ENCODE results near the gene DIAPH3. TPM values are rescaled to one million over a fixed set of nuclear protein-coding genes. Genes with fewer than 3 reads are reported as not detected.

DIAPH3 gene
- total RNA-seq, 2 experiments from 2014 or later = 24.9 to 34.7 TPM

GRCh38 chr13:59730026-59730425 lies 433.7 kb downstream of the DIAPH3 start:
- H3K27me3 Mint-ChIP-seq = no peaks in the 10 kb centered on the region
- ATAC-seq (no peak), DNase-seq (no peak)
- CTCF ChIA-PET = no interaction called here
- no peak overlapping the region for H3K4me3 Mint-ChIP-seq
- peaks cover 3% of the 10 kb centered on the region for H3K4me1 Mint-ChIP-seq
- H3K36me3 Mint-ChIP-seq = no peaks in the 10 kb centered on the region
- H3K9me3 Mint-ChIP-seq (ENCODE audit: low read depth) = no peaks in the 10 kb centered on the region
- no peak overlapping the region for H3K27ac Mint-ChIP-seq

GRCh38 chr13:59728896-59729545 lies 434.7 kb downstream of the DIAPH3 start:
- H3K27me3 Mint-ChIP-seq = no peaks in the 10 kb centered on the region
- H3K36me3 Mint-ChIP-seq = no peaks in the 10 kb centered on the region
- H3K27ac Mint-ChIP-seq = no peak overlapping the region
- ATAC-seq (no peak), DNase-seq (no peak)
- no peaks in the 10 kb centered on the region for H3K9me3 Mint-ChIP-seq (ENCODE audit: low read depth)
- H3K4me1 Mint-ChIP-seq = no peaks in the 10 kb centered on the region
- CTCF ChIA-PET = no interaction called here
- H3K4me3 Mint-ChIP-seq = no peak overlapping the region

GRCh38 chr13:59721926-59722910 lies 441.5 kb downstream of the DIAPH3 start:
- Mint-ChIP-seq H3K4me1 (peaks cover 7% of the 10 kb centered on the region), H3K4me3 (no peak overlapping the region), H3K27me3 (no peaks in the 10 kb centered on the region), H3K36me3 (no peaks in the 10 kb centered on the region), H3K27ac (no peak overlapping the region), H3K9me3 (ENCODE audit: low read depth) (no peaks in the 10 kb centered on the region)
- DNase-seq = no peak
- ATAC-seq = no peak
- CTCF ChIA-PET = no interaction called here

GRCh38 chr13:59715611-59716010 lies 448.1 kb downstream of the DIAPH3 start:
- Mint-ChIP-seq H3K27me3 (no peaks in the 10 kb centered on the region), H3K4me3 (no peak overlapping the region), H3K9me3 (ENCODE audit: low read depth) (no peaks in the 10 kb centered on the region), H3K36me3 (no peaks in the 10 kb centered on the region), H3K27ac (no peak overlapping the region), H3K4me1 (no peaks in the 10 kb centered on the region)
- DNase-seq (no peak), ATAC-seq (no peak)
- CTCF ChIA-PET = interaction anchor here (0.7 kb wide), 1 partner anchor 185 kb away, joined by 3 read pairs; no protein-coding TSS in a partner anchor

GRCh38 chr13:59710996-59711701 lies 452.6 kb downstream of the DIAPH3 start:
- DNase-seq (no peak), ATAC-seq (no peak)
- Mint-ChIP-seq H3K4me1 (no peaks in the 10 kb centered on the region), H3K27me3 (no peaks in the 10 kb centered on the region), H3K4me3 (no peak overlapping the region), H3K27ac (no peak overlapping the region), H3K36me3 (no peaks in the 10 kb centered on the region), H3K9me3 (ENCODE audit: low read depth) (no peaks in the 10 kb centered on the region)
- CTCF ChIA-PET = no interaction called here

DNA sequence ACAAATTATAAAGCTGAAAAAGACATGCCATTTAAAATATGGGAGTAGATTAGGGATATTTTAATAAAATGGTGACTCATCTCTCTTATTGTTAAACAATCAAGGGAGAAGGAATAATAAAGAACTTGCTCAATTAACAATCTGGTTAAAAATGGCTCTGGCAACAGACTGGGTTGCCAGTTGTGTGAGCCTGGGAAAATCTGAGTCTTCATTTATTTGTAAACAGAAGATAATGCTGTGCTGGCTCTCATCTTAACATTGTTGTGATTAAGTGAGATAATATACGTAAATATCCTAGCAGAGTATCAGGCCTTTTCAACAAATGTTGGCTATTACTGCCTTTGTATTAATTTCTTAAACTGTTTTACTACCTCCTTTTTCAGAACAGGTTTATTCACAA lies 453.3 kb downstream of the DIAPH3 start:
- no peaks in the 10 kb centered on the region for H3K9me3 Mint-ChIP-seq (ENCODE audit: low read depth)
- H3K36me3 Mint-ChIP-seq = no peaks in the 10 kb centered on the region
- no peaks in the 10 kb centered on the region for H3K4me1 Mint-ChIP-seq
- no peaks in the 10 kb centered on the region for H3K27me3 Mint-ChIP-seq
- ATAC-seq (no peak), DNase-seq (no peak)
- CTCF ChIA-PET = no interaction called here
- no peak overlapping the region for H3K4me3 Mint-ChIP-seq
- H3K27ac Mint-ChIP-seq = no peak overlapping the region

GRCh38 chr13:59706101-59706976 lies 457.4 kb downstream of the DIAPH3 start:
- CTCF ChIA-PET = no interaction called here
- H3K27me3 Mint-ChIP-seq = no peaks in the 10 kb centered on the region
- ATAC-seq = no peak
- DNase-seq = no peak
- H3K4me3 Mint-ChIP-seq = no peak overlapping the region
- no peaks in the 10 kb centered on the region for H3K9me3 Mint-ChIP-seq (ENCODE audit: low read depth)
- H3K36me3 Mint-ChIP-seq = no peaks in the 10 kb centered on the region
- peaks cover 8% of the 10 kb centered on the region for H3K4me1 Mint-ChIP-seq
- H3K27ac Mint-ChIP-seq = no peak overlapping the region

DNA sequence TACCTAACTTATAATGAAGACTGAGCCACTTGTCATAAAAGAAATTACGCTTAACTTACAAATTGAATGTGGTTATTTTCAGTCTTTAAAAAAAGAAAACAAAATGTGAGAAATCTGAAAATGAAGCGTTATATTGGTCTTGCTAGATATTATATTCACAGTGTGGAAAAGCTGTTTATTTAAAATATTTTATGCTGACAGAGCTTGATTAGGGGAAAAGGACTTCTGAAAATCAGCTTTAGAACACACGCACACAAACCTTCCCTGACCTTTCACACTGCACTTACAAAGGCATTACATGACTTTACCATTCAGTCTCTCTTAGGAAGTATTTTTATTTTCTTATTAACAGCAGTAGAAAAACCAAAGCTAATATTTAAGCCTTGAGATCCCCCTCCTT lies 461.5 kb downstream of the DIAPH3 start:
- no peak for DNase-seq
- no peaks in the 10 kb centered on the region for H3K27me3 Mint-ChIP-seq
- no peak for ATAC-seq
- no peak overlapping the region for H3K4me3 Mint-ChIP-seq
- H3K36me3 Mint-ChIP-seq = no peaks in the 10 kb centered on the region
- no peaks in the 10 kb centered on the region for H3K9me3 Mint-ChIP-seq (ENCODE audit: low read depth)
- no peak overlapping the region for H3K27ac Mint-ChIP-seq
- peaks cover 8% of the 10 kb centered on the region for H3K4me1 Mint-ChIP-seq
- CTCF ChIA-PET = no interaction called here

GRCh38 chr13:59701261-59701660 lies 462.5 kb downstream of the DIAPH3 start:
- Mint-ChIP-seq H3K27ac (no peak overlapping the region), H3K36me3 (no peaks in the 10 kb centered on the region), H3K27me3 (no peaks in the 10 kb centered on the region), H3K4me3 (no peak overlapping the region), H3K4me1 (peaks cover 8% of the 10 kb centered on the region), H3K9me3 (ENCODE audit: low read depth) (no peaks in the 10 kb centered on the region)
- no peak for ATAC-seq
- no peak for DNase-seq
- CTCF ChIA-PET = no interaction called here

DNA sequence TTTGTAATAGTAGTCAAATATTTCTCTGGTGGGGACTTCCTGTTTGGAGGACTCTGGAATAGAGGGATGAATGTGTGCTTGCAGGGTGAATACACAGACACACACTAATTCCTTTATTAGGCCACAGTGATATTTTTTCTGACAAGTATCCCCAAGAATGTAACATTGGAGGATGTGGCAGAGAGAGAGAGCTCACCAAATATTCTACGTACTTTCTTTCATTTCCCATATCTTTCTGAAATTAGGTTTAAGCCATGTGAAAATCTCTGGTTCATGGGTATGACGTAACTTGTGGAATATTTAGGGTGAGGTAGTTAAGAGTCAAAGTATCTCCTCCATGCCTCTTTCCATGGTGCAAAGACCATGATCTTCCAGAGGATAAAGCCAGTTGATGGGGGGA lies 463.4 kb downstream of the DIAPH3 start:
- Mint-ChIP-seq H3K4me1 (peaks cover 8% of the 10 kb centered on the region), H3K9me3 (ENCODE audit: low read depth) (no peaks in the 10 kb centered on the region), H3K27ac (no peak overlapping the region), H3K36me3 (no peaks in the 10 kb centered on the region), H3K27me3 (no peaks in the 10 kb centered on the region), H3K4me3 (no peak overlapping the region)
- CTCF ChIA-PET = no interaction called here
- no peak for DNase-seq
- ATAC-seq = no peak

DNA sequence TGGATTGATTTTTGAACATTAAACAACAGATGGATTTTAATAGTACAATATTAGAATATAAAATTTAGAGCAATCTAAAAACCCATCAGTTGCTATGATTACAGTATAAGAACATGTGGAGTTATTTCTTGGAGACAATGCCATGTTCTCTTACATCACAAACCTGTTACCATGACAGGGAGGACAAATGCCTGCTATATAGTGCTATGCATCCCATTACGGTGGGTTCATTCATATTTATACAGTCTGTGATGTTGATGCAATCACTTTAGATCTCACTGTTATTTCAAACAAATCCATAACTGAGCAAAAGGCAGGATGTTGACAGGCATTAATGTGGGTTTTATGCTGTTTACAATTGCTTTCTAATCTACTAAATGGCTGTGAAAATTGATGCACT lies 467.5 kb downstream of the DIAPH3 start:
- H3K9me3 Mint-ChIP-seq (ENCODE audit: low read depth) = no peaks in the 10 kb centered on the region
- H3K36me3 Mint-ChIP-seq = no peaks in the 10 kb centered on the region
- DNase-seq (no peak), ATAC-seq (no peak)
- CTCF ChIA-PET = no interaction called here
- no peaks in the 10 kb centered on the region for H3K4me1 Mint-ChIP-seq
- H3K4me3 Mint-ChIP-seq = no peak overlapping the region
- no peak overlapping the region for H3K27ac Mint-ChIP-seq
- H3K27me3 Mint-ChIP-seq = no peaks in the 10 kb centered on the region

DNA sequence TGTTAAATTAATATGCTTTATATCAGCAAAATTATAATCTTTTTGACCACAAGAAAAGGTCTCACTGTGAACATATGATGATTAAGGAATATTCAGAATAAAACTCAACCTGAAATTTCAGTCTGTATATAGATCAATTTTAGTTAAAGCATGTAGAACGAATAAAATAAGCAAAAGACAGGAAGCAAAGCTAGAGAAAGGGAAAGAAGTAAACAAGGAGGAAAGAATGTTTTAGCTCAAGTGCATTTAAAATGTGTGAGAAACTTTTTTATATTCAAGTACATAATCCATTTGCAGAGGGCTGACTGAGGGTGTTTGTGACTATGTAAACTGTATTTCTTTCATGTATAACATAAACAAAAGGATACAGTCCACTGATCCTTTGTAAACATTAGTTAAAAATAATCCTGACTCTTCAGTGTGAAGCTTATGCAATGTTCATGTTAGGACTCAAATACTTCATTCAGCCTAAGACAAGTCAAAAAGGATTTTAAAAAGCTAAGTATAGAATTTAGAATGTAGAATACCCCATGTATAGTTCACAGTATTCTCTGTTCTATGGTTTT lies 472.1 kb downstream of the DIAPH3 start:
- ATAC-seq (no peak), DNase-seq (no peak)
- no peaks in the 10 kb centered on the region for H3K36me3 Mint-ChIP-seq
- no peak overlapping the region for H3K27ac Mint-ChIP-seq
- CTCF ChIA-PET = interaction anchor here (0.6 kb wide), 1 partner anchor 21 kb away, joined by 4 read pairs; no protein-coding TSS in a partner anchor
- H3K27me3 Mint-ChIP-seq = no peaks in the 10 kb centered on the region
- H3K4me3 Mint-ChIP-seq = no peak overlapping the region
- no peaks in the 10 kb centered on the region for H3K4me1 Mint-ChIP-seq
- H3K9me3 Mint-ChIP-seq (ENCODE audit: low read depth) = no peaks in the 10 kb centered on the region
